Measurements from ENCODE around the gene TNFRSF14.

TNFRSF14 gene

GRCh38 chr1:2604156-2604843 lies 48.1 kb downstream of the TNFRSF14 start:
- DNase-seq, result no peak

GRCh38 chr1:2604844-2605508 lies 48.8 kb downstream of the TNFRSF14 start:
- no peak for DNase-seq

GRCh38 chr1:2605509-2606395 lies 49.6 kb downstream of the TNFRSF14 start:
- no peak for DNase-seq

GRCh38 chr1:2606396-2606880 lies 50.3 kb downstream of the TNFRSF14 start:
- DNase-seq, result no peak

GRCh38 chr1:2606881-2607621 lies 50.9 kb downstream of the TNFRSF14 start:
- no peak for DNase-seq

- no peak for DNase-seq
Measured at GRCh38 chr1:2607641-2608091, 51.5 kb downstream of the TNFRSF14 start.

- DNase-seq, result no peak
Measured at GRCh38 chr1:2609319-2610035, 53.3 kb downstream of the TNFRSF14 start.

- DNase-seq, result no peak
Measured at GRCh38 chr1:2610036-2610959, 54.1 kb downstream of the TNFRSF14 start.

GRCh38 chr1:2611031-2611501 lies 54.9 kb downstream of the TNFRSF14 start:
- peak; percentile 36 to 84 for DNase-seq

GRCh38 chr1:2611621-2612437 lies 55.7 kb downstream of the TNFRSF14 start:
- DNase-seq, result no peak

- no peak for DNase-seq
Measured at GRCh38 chr1:2612591-2613365, 56.6 kb downstream of the TNFRSF14 start.
